T-helper 2 cell treated with Interferon-gamma antibody and Interleukin-4, amounts not matched to agents 5 μg/mL and 100 μg/mL, for 36 hours (primary cell): Measurements from ENCODE around the gene ADAT3.

Experiments
- DNase-seq: peaks from one replicate; pipeline ENCODE4 v3.0.0; 2021; ENCODE audit warnings: low spot score
- H3K27ac Mint-ChIP-seq: one replicate; pipeline ENCODE4 v1.8.0; 2021; ENCODE audit warnings: mild to moderate bottlenecking, mixed read lengths
- H3K27me3 Mint-ChIP-seq: one replicate; pipeline ENCODE4 v1.8.0; 2021; ENCODE audit warnings: low read depth, mixed read lengths
- H3K36me3 Mint-ChIP-seq: one replicate; pipeline ENCODE4 v1.8.0; 2021; ENCODE audit warnings: low read depth, mixed read lengths
- H3K4me1 Mint-ChIP-seq: one replicate; pipeline ENCODE4 v1.8.0; 2021; ENCODE audit warnings: low read depth, mixed read lengths
- H3K4me3 Mint-ChIP-seq: one replicate; pipeline ENCODE4 v1.8.0; 2022; ENCODE audit warnings: mild to moderate bottlenecking, moderate library complexity, mixed read lengths
- H3K9me3 Mint-ChIP-seq: one replicate; pipeline ENCODE4 v1.8.0; 2021; ENCODE audit warnings: mixed read lengths

Gene ADAT3

DNA sequence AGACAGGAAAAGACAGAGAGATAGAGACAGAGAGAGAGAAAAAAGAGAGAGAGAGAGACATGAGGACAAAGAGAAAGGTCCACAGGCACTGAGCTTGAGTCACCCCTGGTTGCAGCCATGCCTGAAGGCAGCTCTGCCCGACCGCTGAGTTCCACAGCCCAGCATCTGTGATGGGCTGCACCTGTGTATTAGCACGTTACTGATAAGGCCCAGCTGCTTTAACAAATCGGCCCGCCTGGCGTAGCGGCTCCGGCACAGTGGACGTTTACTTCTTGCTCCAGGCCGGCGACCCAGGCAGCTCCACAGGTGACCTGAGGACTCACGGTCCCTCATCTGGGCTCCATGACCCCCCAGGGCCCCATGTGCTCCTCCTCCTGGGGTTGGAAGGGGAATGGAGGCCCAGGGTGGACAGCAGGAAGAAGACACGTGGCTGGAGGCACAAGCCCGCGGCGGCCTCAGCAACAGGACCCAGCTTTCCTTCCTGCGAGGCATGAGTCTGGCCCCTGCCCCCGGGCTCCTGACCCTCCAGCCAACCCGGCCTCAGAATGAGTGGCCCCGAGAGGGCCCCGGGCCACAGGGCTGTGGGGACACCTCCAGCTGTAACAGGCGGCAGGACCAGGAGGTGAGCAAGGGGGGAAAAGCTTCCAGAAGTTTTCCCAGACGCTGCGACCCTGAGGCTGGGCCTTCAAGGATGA lies 31.9 kb downstream of the ADAT3 start:
- Mint-ChIP-seq H3K36me3 (peaks cover 17% of the 10 kb centered on the region), H3K4me3 (no peak overlapping the region), H3K9me3 (no peaks in the 10 kb centered on the region), H3K27ac (peak overlapping the region; percentile 46), H3K27me3 (no peaks in the 10 kb centered on the region), H3K4me1 (peaks cover 13% of the 10 kb centered on the region)
- DNase-seq: no peak

DNA sequence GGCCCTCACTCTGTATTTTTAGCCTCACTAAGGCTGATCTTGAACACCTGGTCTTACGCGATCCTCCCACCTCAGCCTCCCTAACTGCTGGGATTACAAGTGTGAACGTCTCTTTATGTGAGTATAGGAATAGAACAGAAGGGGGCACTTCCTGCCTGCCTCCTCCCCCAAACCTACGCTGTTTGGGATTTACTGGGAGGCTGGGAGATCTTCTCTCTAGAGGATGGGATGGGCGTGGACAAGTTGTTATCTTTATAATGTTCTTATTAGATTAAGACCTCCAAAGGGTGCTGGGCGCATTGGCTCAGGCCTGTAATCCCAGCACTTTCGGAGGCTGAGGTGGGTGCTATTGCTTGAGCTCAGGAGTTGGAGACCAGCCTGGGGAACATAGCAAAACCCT lies 32.9 kb downstream of the ADAT3 start:
- peak overlapping the region; percentile 43 for H3K27ac Mint-ChIP-seq
- H3K36me3 Mint-ChIP-seq: peaks cover 20% of the 10 kb centered on the region
- H3K9me3 Mint-ChIP-seq: no peaks in the 10 kb centered on the region
- H3K27me3 Mint-ChIP-seq: no peaks in the 10 kb centered on the region
- H3K4me1 Mint-ChIP-seq: peaks cover 16% of the 10 kb centered on the region
- H3K4me3 Mint-ChIP-seq: peak overlapping the region; percentile 22
- DNase-seq: no peak

DNA sequence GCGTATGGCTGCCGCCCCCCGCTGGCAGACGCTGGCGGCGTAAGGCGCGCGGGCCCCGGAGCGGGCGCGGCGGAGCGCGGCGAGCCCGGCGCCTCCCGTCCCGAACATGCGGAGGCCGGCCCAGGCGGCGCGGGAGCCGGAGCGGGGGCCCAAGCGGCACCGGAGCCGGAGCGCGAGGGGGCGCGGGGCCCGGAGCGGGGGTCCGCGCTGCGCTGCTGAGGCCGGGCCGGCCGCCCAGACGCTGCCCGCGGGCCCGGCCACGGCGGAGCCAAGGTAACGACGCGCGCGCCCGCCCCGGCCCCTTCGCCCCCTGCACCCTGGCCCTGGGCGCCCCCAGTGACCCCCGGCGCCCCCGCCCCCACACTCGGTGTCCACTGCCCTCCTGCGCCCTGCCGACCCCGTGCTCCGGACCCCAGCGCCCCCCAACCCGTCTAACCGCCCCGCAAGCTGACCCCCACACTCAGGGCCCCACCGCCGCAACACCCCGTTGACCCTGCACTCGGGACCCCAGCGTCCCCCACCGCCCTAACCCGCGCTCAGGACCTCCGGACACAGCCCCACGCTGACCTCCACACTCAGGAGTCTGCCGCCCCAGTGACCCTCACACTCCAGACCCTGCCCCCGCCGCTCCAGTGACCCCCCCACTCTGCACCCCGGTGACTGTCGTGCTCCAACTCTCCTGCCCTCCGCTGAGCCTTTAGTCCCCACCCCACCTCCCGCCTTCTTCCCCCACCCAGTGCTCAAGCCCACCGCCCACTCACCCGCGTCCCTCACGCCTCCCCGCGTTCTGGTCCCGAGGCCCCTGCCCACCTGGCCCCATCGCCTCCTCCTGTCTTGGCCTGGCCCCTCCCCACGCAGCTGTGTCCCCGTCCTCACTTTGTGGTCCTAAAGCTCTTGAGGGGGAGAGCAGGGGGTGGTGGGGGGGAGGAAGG lies 36.2 kb downstream of the ADAT3 start, which contains the start of gene CSNK1G2:
Gene CSNK1G2 (plus strand): TSS at position 27 of the 932 bp plus-strand sequence. CDS start 28,601 bp downstream, outside the sequence.
- DNase-seq: no peak
- peaks cover 24% of the 10 kb centered on the region for H3K4me1 Mint-ChIP-seq
- H3K4me3 Mint-ChIP-seq: peak within 1 kb of the TSS; percentile 99
- H3K27ac Mint-ChIP-seq: peak within 1 kb of the TSS; percentile 97
- no peaks in the 10 kb centered on the region for H3K27me3 Mint-ChIP-seq
- no peaks in the 10 kb centered on the region for H3K9me3 Mint-ChIP-seq
- peaks cover 21% of the 10 kb centered on the region for H3K36me3 Mint-ChIP-seq

DNA sequence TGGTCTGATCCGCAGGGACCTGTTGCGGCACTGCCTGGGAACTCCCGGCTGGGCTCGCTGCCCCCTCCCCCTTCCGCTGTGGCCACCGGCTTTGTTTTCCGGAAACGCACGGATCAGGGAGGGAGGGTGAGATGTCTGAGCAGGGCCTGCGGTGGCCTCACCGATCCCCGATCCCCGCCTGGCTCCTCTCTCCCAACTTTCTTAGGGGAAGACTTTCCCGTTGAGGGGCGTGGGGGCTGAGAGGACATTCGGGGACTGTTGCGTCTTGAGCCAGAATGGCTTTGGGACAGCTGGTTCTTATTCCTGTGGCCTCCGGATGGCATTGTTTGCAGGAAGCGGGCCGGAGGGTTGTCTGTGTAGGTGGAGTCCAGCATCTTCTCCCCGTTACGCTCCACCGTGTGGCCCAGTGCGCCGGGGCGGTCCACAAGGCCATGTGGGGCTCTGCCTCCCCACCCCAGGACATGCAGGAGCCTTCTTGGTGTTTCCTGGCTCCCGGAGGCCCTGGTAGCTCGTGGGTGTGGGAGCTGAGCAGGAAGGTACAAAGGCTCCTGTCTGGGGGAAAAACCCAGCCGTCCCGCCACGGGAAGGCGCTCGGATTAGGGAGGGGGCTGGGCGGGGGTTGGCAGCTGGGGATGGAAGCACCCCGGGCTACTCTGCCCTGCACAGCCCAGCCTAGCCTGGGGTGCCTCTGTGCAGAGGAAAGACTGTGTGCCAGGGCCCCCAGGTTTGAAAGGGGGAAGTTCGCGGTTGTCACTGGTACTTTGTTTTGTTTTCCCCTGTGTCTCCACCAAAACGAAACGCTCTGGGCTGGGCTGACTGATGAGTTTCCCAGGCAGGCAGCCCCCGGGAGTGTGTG lies 37.1 kb downstream of the ADAT3 start:
- Mint-ChIP-seq H3K36me3 (peaks cover 18% of the 10 kb centered on the region), H3K27me3 (no peaks in the 10 kb centered on the region), H3K9me3 (no peaks in the 10 kb centered on the region), H3K27ac (peak overlapping the region; percentile 96), H3K4me3 (peak overlapping the region; percentile 99), H3K4me1 (peaks cover 24% of the 10 kb centered on the region)
- peak; percentile 82 for DNase-seq

DNA sequence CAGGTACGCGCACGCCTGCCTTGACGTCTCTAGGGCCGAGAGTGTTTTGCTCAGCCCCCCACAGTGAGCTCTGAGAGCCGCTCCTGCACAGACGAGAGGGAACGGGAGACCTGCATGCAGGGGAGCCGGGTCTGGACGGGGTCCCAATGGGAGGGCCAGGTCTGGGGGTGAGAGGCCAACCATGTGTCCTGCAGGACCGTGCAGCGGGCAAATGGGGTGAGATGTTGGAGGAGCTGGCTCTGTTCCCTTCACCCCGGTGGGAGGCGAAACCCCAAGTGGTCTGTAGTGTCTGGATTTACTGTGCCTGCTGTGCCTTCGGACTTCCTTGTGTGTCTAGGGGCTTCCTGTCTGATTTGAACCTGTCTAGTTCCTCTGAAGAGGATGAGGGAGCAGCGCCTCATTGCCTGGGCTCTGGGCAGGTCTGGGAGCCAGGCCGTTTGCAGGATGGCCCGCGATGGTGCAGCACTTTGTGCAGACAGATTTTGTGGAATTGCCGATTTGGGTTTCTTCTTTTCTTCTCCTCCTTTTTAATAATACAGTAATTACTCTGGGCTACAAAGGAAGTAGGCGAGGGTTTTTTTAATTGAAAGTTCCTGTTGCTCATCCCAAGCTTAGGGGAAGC lies 37.8 kb downstream of the ADAT3 start:
- no peaks in the 10 kb centered on the region for H3K9me3 Mint-ChIP-seq
- H3K4me3 Mint-ChIP-seq: peak overlapping the region; percentile 99
- H3K4me1 Mint-ChIP-seq: peaks cover 24% of the 10 kb centered on the region
- no peaks in the 10 kb centered on the region for H3K27me3 Mint-ChIP-seq
- peak overlapping the region; percentile 96 for H3K27ac Mint-ChIP-seq
- no peak for DNase-seq
- H3K36me3 Mint-ChIP-seq: peaks cover 18% of the 10 kb centered on the region

DNA sequence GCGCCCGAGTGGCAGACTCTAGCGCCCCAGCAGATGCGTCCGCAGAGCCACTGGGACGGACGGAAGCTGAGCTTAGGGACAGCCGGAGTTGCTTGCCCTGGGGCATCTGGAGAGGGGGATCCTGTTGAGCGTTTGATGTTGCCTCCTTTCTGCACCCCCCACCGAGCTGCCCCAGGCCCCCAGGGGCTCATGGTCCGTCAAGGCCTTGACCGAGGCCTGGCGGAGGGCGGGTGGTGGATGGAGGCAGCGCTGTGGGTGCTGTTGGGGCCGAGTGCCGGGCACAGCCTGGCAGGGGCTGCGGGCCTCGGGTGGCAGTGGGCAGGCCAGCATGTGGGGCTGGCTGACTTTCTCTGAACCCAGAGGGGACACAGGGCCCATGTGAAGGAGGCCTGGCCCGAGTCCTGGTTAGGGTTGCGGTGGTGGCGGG lies 38.5 kb downstream of the ADAT3 start:
- Mint-ChIP-seq H3K9me3 (no peaks in the 10 kb centered on the region), H3K36me3 (peaks cover 18% of the 10 kb centered on the region), H3K27ac (peak overlapping the region; percentile 96), H3K4me3 (peak overlapping the region; percentile 99), H3K4me1 (peaks cover 24% of the 10 kb centered on the region), H3K27me3 (no peaks in the 10 kb centered on the region)
- no peak for DNase-seq

DNA sequence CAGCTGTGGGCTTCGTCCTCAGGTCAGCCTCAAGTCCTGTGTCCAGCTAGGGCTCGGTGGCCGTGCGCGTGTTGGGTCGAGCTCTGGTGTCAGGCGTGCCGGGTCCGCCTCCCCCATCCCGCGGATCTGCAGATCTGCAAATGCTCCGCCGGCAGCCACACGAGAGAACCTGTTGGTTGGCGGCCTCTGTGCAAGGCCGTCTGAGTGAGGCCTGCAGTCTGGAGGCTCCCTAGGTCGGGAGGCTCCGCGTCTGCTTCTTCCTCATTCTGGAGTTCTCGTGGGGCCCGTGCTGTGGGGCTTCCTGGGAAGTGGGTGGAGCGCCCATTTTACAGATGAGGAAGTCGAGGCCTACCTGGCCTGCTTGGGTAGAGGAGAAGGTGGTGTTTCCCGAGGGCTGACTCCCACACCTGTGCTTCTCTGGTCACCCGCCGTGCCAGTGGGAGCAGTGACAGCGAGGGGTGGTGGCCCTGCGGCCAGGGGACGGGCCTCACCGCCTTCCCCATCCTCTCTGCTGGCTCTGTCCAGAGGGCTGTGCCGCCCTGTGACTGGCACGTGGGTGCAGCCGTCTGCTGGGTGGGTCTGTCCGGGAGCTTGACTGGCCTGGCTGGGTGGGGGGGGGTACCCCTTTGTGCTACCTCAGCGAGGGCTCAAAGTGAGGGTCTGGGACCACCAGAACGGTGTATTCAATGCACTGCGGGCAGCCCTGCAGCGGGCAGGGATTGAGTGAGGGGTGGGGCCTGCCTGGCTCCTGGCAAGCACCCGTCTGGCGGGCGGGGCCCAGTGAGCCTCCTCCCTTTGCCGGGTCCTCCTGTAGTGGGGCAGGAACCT lies 39.1 kb downstream of the ADAT3 start:
- Mint-ChIP-seq H3K27me3 (no peaks in the 10 kb centered on the region), H3K36me3 (peaks cover 20% of the 10 kb centered on the region), H3K4me3 (peak overlapping the region; percentile 67), H3K9me3 (no peaks in the 10 kb centered on the region), H3K27ac (no peak overlapping the region), H3K4me1 (peaks cover 24% of the 10 kb centered on the region)
- no peak for DNase-seq

DNA sequence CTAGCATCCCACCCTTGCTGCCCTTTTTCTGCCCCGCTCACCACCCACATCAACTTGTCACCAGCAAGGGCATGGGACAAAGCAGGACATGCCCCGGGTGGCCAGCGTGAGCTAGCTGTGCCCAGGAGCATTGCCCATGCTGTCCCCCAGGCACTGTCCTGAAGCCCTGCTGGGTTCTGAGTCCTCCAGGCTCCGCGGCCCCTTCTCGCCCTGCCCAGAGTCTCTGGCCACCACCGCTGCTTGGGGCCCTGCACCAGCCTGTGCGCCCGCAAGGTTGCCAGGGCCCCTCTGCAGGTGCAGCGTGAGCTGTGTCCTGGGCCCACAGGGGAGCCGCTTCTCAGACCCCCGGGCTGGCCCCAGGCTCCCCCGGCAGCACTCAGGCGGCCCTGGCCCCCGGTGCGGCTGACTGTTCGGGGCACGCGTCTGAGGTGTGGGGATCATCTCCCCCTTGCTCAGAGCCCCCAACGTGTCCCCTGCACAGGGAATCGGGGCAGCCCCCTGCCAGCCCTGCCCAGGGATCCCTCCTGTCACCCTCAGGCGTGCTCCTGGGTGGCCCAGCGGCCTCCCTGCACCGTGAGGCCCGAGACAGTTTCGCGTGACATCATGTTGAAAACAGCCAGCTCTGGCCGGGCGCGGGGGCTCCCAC lies 39.8 kb downstream of the ADAT3 start:
- no peak for DNase-seq
- Mint-ChIP-seq H3K4me1 (peaks cover 18% of the 10 kb centered on the region), H3K27me3 (no peaks in the 10 kb centered on the region), H3K9me3 (no peaks in the 10 kb centered on the region), H3K27ac (no peak overlapping the region), H3K36me3 (peaks cover 19% of the 10 kb centered on the region), H3K4me3 (peak overlapping the region; percentile 29)

DNA sequence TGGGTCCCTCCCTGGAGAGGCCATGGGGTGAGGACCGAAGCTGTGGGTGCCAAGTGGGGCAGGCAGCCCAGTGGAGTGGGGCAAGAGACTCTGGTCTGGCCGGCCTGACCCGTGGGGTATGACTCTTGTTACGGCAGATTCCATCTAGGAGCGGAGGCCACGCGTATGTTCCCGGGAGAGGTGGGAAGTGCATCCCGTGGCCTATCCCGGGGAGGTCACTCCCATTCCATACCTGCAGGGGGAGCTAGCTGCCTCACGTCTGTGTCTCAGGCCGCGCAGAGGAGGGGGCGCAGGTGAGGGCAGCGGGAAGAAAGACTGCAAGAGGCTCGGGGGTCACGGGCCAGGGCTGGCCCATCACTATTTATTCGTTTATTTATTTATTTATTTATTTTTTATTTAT lies 40.7 kb downstream of the ADAT3 start:
- Mint-ChIP-seq H3K4me3 (no peak overlapping the region), H3K9me3 (no peaks in the 10 kb centered on the region), H3K4me1 (peaks cover 14% of the 10 kb centered on the region), H3K27me3 (no peaks in the 10 kb centered on the region), H3K36me3 (peaks cover 22% of the 10 kb centered on the region), H3K27ac (no peak overlapping the region)
- DNase-seq: no peak

DNA sequence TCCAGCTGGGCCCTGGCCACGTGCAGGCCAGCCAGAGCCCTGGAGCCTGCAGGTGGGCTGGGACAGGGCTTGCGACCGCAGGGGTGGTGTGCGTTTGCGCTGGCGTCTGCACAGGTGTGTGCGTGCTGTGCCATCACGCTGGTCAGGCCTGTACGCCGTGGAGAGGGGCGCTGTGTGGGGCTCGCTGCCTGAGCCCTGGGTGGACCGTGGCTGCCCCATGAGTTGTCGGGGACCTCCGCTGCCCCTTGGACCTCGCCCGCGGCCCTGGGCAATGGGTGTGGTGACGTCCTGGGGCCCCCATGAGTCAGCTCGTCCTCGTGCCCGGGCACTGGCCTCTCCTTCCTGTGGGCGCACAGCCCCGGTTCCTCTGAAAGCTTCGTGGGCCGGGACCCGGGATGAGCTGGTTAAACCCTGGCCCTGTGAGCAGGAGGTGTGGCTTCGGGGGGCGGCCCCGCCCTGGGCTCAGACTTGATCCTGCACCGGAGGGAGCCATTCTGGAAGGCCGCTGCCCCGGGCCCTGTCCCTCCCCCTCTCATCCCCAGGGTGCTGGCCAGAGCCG lies 42.5 kb downstream of the ADAT3 start:
- H3K4me1 Mint-ChIP-seq: peaks cover 12% of the 10 kb centered on the region

DNA sequence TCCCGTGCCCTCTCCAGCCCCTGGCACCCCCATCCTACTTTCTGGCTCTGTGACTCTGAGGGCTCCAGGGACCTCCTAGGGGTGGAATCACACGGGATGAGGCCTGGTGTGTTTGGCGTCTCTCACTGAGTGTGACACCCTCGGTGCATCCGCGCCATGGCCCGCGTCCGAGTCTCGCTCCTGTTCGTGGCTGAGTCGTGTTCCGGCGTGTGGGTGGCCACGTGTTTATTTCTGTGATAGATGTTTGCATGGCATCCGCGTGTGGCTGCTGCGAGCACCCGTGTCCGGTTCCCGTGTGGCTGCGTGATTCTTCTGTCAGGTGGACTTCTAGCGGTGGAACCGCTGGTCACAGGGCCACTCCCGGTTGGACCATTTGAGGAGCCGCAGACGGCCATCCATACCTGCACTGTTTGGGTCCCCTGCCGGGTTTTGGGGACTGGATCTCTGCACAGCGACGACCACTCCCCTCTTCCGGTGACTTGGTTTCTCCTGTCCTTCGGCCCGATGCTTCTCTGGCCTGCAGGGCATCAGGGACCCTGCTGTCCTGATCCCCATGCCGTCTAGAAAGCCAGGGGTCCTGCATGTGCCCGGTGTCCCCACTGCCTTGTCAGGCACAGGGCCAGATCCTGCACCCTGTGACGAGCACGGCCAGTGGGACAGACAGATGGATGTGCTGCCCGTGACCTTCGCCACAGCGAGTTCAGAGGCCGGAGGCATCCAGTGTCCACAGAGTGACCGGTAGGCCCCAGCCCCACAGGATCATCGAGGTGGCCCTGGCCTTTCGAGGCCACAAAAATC lies 44.3 kb downstream of the ADAT3 start:
- no peaks in the 10 kb centered on the region for H3K9me3 Mint-ChIP-seq
- no peak for DNase-seq
- no peak overlapping the region for H3K27ac Mint-ChIP-seq
- H3K4me3 Mint-ChIP-seq: no peak overlapping the region
- peaks cover 3% of the 10 kb centered on the region for H3K4me1 Mint-ChIP-seq
- no peaks in the 10 kb centered on the region for H3K27me3 Mint-ChIP-seq
- peaks cover 10% of the 10 kb centered on the region for H3K36me3 Mint-ChIP-seq

More for the DNA sequence above, 42.5 kb downstream of the ADAT3 start:
- Mint-ChIP-seq H3K27ac (no peak overlapping the region), H3K9me3 (no peaks in the 10 kb centered on the region), H3K4me3 (no peak overlapping the region), H3K27me3 (no peaks in the 10 kb centered on the region), H3K36me3 (peaks cover 17% of the 10 kb centered on the region)
- DNase-seq: no peak
